ENCODE data around the gene UGT1A5. TPM values are rescaled to one million over a fixed set of nuclear protein-coding genes. Genes with fewer than 3 reads are reported as not detected.

UGT1A5 gene
- total and polyA plus RNA-seq, 2 of the 4 experiments (the other 2 are of a cell fraction), result not detected

DNA sequence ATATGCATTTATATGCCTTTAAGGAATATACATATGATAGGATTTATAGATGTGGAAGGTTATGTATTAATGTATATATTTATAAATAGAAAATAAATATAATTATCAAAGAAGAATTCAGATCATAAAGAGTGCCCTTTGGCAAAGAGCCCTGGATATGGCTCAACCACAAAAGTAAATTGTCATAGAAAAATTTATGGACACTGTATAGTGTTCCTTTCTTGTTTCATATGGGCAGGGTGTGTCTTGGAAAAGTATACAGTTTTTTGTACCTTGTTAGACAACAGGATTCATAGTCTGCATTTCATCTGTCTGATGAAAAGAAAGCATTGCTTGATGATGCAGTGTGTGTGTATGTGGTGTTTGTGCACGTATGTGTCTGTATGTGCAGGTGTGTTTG is 28.1 kb upstream of the UGT1A5 start:
- Histone ChIP-seq H3K9me1 (ENCODE audit: insufficient read depth, low read length) (no peaks in the 10 kb centered on the region), H3K27me3 (ENCODE audit: control insufficient read depth, insufficient read depth, low read length) (peaks cover 2% of the 10 kb centered on the region), H3K56ac (ENCODE audit: extremely low read depth, insufficient read depth, low read length) (no peak overlapping the region), H2BK15ac (ENCODE audit: low read depth, low read length) (no peak overlapping the region), H3K9me3 (ENCODE audit: control insufficient read depth, insufficient read depth, low read length) (no peaks in the 10 kb centered on the region), H2AK5ac (ENCODE audit: low read depth, low read length) (no peak overlapping the region), H2BK120ac (ENCODE audit: low read depth, low read length) (no peak overlapping the region), H4K8ac (ENCODE audit: low read depth in 2 of 2, low read length in 2 of 2) (no peak overlapping the region), H4K5ac (ENCODE audit: low read depth, low read length) (no peak overlapping the region), H3K9ac (ENCODE audit: low read depth, low read length) (no peak overlapping the region), H2BK5ac (ENCODE audit: low read depth, low read length, poor library complexity, severe bottlenecking) (no peak overlapping the region), H3K4me1 (ENCODE audit: control insufficient read depth, insufficient read depth, low read length) (no peaks in the 10 kb centered on the region), H3K27ac (ENCODE audit: insufficient read depth, low read length) (no peak overlapping the region), H3K4me2 (ENCODE audit: low read depth, low read length) (no peak overlapping the region), H3K4me3 (ENCODE audit: insufficient read depth, low read depth, low read length) (no peak overlapping the region), H3K23ac (ENCODE audit: low read depth, low read length) (no peak overlapping the region), H2BK20ac (ENCODE audit: low read depth, low read length) (no peak overlapping the region), H3K18ac (ENCODE audit: low read depth, low read length) (no peak overlapping the region), H4K91ac (ENCODE audit: insufficient read depth, low read depth, low read length) (no peak overlapping the region), H4K20me1 (ENCODE audit: insufficient read depth, low read length) (no peaks in the 10 kb centered on the region), H2AK9ac (replicated peaks; ENCODE audit: low read depth, low read length, poor library complexity) (no peak overlapping the region), H3K36me3 (ENCODE audit: control insufficient read depth, insufficient read depth, low read length) (no peaks in the 10 kb centered on the region), H3K79me1 (ENCODE audit: low read depth in 1 of 2, low read length in 2 of 2) (no peaks in the 10 kb centered on the region), H3K4ac (ENCODE audit: low read depth, low read length) (no peak overlapping the region), H3K14ac (replicated peaks; ENCODE audit: low read depth, low read length) (no peak overlapping the region), H2AFZ (replicated peaks; ENCODE audit: low read length, poor library complexity) (no peak overlapping the region)
- DNase-seq, result no peak
- POLR2A ChIA-PET (ENCODE audit: unreplicated experiment), result no interaction called here
- in situ Hi-C loops (cut with MboI; ENCODE audit: low sequenced_read_pairs), result no loop called here
- TF ChIP-seq BHLHE40 (IDR thresholded peaks at IDR 0.05; ENCODE audit: low read depth, low read length), result no peak
- TF ChIP-seq CHD1 (IDR thresholded peaks at IDR 0.05; ENCODE audit: low read depth, low read length), result no peak
- no peak for TF ChIP-seq MAZ (IDR thresholded peaks at IDR 0.05; ENCODE audit: borderline replicate concordance, low read depth, low read length)
- no peak for TF ChIP-seq MAFK (IDR thresholded peaks at IDR 0.05; ENCODE audit: low read depth, low read length)
- no peak for TF ChIP-seq NFE2L2 (IDR thresholded peaks at IDR 0.05; ENCODE audit: low read depth, low read length)
- intact Hi-C loops (cut with micrococcal nuclease), result no loop called here
- dilution Hi-C loops (cut with HindIII; ENCODE audit: low sequenced_read_pairs, unreplicated experiment), result no loop called here
- no peak for ATAC-seq (ENCODE audit: low read depth)
- no TSS peak for BruUV-seq (replicated peaks)
- no CpG with 5 or more reads among the region's 1 CpG for WGBS, 2 experiments (ENCODE audit: extremely low coverage in 2 of 2, insufficient read length in 1 of 2)
- CTCF ChIA-PET, result no interaction called here
